ENCODE data around the gene AMH. TPM values are rescaled to one million over a fixed set of nuclear protein-coding genes. Genes with fewer than 3 reads are reported as not detected.

The AMH gene
- total and polyA plus RNA-seq, 2 of the 13 experiments (the other 11 are each of a cell fraction or from before 2014, with no cell fraction given), result 0.03 to 0.18 TPM

DNA sequence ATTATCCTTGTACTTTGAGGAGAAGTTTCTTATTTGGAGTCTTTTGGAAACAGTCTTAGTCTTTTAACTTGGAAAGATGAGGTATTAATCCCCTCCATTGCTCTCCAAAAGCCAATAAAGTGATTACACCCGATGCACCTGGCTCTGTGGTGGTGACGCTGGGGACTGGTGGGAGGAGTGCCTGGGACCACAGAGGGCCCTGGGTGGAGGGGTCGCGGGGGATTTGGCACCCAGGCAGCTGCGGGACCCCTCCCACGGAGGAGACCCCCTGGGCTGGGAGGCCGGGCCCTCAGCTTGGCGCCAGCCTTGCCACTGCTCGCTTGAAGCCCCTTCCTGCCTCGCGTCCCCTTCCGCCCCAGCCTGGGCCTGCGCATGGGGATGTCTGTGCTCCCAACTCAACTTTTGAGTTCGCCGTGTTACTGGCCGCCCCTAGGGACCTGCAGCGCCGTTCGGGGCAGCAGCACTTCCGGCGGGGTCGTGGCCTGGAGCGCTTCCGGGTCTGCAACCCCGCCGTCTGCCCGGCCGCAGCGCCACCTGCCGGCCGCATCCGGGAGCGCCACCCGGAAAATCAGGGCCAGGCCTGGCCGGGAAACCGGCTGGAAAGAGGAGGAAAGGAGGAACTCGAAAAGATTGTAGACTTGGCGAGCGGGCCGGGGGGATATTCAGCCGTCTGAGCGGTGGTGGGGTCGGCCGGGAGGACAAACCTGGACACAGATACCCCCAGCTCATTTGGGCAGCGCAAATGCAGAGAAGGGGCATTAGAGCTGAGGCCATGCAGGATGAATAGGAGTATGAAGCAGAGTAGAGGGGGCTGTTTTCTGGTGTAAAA, 24.4 kb downstream of the AMH start (continued):
- TF ChIP-seq, protein P1, sequence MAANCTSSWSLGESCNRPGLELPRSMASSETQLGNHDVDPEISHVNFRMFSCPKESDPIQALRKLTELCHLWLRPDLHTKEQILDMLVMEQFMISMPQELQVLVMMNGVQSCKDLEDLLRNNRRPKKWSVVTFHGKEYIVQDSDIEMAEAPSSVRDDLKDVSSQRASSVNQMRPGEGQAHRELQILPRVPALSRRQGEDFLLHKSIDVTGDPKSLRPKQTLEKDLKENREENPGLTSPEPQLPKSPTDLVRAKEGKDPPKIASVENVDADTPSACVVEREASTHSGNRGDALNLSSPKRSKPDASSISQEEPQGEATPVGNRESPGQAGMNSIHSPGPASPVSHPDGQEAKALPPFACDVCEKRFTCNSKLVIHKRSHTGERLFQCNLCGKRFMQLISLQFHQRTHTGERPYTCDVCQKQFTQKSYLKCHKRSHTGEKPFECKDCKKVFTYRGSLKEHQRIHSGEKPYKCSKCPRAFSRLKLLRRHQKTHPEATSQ (CRISPR knock-in tag; IDR thresholded peaks at IDR 0.05; ENCODE audit: borderline replicate concordance), result no peak
- TF ChIP-seq, protein P2, sequence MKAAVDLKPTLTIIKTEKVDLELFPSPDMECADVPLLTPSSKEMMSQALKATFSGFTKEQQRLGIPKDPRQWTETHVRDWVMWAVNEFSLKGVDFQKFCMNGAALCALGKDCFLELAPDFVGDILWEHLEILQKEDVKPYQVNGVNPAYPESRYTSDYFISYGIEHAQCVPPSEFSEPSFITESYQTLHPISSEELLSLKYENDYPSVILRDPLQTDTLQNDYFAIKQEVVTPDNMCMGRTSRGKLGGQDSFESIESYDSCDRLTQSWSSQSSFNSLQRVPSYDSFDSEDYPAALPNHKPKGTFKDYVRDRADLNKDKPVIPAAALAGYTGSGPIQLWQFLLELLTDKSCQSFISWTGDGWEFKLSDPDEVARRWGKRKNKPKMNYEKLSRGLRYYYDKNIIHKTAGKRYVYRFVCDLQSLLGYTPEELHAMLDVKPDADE (CRISPR knock-in tag; IDR thresholded peaks at IDR 0.05), result no peak
- TF ChIP-seq HMGA1 (CRISPR knock-in tag; conservative IDR thresholded peaks at IDR 0.05) (no peak), STAT5B (CRISPR knock-in tag; IDR thresholded peaks at IDR 0.05) (no peak), EHMT2 (IDR thresholded peaks at IDR 0.05; ENCODE audit: borderline replicate concordance, low read depth, low read length) (no peak), NFATC3 (CRISPR knock-in tag; IDR thresholded peaks at IDR 0.05) (0 out of 2 replicates have a peak, but pooled peaks have one; percentile 42), ZNF24 (IDR thresholded peaks at IDR 0.05) (no peak), SKI (IDR thresholded peaks at IDR 0.05; ENCODE audit: partially characterized antibody) (peak; percentile 74), NAIF1 (CRISPR knock-in tag; IDR thresholded peaks at IDR 0.05; ENCODE audit: borderline replicate concordance) (no peak), ZNF563 (CRISPR knock-in tag; IDR thresholded peaks at IDR 0.05) (peak; percentile 84; the same call in 1 of the 2 replicates), CCAR2 (optimal IDR thresholded peaks at IDR 0.05; ENCODE audit: low read depth, low read length) (no peak)
- TF ChIP-seq, protein P3, sequence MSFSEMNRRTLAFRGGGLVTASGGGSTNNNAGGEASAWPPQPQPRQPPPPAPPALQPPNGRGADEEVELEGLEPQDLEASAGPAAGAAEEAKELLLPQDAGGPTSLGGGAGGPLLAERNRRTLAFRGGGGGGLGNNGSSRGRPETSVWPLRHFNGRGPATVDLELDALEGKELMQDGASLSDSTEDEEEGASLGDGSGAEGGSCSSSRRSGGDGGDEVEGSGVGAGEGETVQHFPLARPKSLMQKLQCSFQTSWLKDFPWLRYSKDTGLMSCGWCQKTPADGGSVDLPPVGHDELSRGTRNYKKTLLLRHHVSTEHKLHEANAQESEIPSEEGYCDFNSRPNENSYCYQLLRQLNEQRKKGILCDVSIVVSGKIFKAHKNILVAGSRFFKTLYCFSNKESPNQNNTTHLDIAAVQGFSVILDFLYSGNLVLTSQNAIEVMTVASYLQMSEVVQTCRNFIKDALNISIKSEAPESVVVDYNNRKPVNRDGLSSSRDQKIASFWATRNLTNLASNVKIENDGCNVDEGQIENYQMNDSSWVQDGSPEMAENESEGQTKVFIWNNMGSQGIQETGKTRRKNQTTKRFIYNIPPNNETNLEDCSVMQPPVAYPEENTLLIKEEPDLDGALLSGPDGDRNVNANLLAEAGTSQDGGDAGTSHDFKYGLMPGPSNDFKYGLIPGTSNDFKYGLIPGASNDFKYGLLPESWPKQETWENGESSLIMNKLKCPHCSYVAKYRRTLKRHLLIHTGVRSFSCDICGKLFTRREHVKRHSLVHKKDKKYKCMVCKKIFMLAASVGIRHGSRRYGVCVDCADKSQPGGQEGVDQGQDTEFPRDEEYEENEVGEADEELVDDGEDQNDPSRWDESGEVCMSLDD (CRISPR knock-in tag; IDR thresholded peaks at IDR 0.05; ENCODE audit: borderline replicate concordance), result no peak
- TF ChIP-seq, protein P4, sequence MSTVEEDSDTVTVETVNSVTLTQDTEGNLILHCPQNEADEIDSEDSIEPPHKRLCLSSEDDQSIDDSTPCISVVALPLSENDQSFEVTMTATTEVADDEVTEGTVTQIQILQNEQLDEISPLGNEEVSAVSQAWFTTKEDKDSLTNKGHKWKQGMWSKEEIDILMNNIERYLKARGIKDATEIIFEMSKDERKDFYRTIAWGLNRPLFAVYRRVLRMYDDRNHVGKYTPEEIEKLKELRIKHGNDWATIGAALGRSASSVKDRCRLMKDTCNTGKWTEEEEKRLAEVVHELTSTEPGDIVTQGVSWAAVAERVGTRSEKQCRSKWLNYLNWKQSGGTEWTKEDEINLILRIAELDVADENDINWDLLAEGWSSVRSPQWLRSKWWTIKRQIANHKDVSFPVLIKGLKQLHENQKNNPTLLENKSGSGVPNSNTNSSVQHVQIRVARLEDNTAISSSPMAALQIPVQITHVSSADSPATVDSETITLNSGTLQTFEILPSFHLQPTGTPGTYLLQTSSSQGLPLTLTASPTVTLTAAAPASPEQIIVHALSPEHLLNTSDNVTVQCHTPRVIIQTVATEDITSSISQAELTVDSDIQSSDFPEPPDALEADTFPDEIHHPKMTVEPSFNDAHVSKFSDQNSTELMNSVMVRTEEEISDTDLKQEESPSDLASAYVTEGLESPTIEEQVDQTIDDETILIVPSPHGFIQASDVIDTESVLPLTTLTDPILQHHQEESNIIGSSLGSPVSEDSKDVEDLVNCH (CRISPR knock-in tag; IDR thresholded peaks at IDR 0.05), result no peak

Data from HepG2 (cell line).